Amygdala (tissue), 56 donors: ENCODE measurements around the gene NCKAP5.
A peak's percentile ranks its signal among the peaks of the same experiment; 100 is the strongest.

ENCODE experiments used
- DNase-seq, 56 donors: peaks; one replicate each; lab custom pipeline; 2025; lab: John Stamatoyannopoulos, UW

NCKAP5 gene

DNA sequence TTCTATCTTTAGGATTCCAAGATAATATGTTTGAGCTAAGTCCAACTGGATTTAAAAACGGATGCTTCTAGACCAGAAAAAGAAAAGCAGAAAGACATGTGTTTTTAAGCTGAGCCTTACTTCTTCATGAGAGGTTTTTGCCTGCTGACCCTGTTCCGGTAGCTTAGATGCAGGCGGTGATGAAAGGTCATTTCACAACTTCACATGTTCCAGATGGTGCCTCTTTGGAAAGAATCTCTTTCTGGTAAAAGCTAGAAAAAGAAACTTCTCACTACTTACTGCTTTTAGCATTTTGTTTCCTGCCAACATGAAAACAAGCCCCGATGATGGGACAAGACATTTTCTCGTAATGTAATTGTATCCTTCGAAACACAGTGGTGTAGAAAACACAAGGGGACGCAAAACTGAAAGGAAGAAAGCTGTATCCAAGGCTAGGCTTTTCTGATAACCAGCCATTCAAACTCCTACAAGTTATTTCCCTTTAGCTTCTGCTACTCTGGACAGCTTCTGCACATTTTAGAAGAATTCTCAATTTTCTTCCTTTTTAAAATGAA, 490.9 kb downstream of the NCKAP5 start:
- DNase-seq: peak in 2 of 56 donors; percentile 8 to 20

DNA sequence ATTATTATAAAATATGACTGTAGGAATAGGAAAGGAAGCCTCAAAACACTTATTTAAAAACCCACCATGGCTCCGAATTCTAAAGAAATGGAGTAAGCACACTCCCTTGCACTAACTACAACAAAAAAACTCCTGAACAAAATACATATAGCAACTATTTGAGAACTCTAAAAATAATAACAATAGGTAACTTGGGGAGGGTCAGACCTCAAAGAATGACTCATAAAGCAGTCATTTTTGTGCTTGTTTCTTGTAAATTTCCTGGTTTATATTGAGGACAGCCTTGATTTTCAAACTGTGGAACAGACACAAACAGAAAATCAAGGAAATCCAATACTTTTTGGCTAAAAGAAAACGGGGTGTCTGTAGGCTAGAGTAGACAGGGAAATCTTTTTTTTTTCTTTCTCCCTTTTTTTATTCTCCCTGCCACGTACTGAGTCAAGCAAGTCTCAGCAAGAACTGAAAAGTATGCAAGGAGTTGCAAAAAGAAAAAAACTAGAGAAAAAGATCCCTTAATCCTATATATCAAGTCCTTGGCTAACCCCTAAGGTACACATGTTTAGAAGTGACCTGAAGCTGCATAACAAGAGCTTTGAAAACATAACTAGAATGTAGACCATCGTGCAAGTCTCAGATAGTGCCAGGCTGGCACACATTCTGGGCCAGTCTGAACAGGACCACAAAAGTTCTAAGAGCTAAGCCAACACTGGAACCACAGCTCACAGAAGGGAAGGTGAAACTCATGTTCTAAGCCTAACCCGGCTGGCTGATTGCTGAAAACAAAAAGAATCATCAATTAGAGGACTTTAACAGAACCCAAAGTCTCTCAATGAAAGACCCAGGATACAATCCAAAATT, 495.2 kb downstream of the NCKAP5 start:
- DNase-seq: no peak

DNA sequence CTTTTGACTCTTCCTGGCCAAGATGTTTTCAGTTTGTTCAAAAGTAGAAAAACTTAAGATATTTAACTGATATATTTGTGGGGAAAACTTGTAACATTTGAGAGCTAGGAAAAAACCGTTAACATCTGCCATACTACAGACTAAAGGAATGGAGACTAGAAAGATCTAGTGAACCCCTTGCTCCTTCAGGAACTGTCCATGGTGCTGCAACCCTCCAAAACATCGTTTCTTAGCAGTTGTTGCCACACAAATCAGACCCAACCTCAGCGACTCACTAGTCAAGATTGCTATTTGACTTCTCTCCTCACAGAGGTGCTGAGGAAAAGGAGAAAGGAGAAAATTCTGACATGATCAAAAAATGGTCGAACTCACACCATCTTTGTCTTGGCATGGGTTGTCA, 504.5 kb downstream of the NCKAP5 start:
- DNase-seq: no peak

DNA sequence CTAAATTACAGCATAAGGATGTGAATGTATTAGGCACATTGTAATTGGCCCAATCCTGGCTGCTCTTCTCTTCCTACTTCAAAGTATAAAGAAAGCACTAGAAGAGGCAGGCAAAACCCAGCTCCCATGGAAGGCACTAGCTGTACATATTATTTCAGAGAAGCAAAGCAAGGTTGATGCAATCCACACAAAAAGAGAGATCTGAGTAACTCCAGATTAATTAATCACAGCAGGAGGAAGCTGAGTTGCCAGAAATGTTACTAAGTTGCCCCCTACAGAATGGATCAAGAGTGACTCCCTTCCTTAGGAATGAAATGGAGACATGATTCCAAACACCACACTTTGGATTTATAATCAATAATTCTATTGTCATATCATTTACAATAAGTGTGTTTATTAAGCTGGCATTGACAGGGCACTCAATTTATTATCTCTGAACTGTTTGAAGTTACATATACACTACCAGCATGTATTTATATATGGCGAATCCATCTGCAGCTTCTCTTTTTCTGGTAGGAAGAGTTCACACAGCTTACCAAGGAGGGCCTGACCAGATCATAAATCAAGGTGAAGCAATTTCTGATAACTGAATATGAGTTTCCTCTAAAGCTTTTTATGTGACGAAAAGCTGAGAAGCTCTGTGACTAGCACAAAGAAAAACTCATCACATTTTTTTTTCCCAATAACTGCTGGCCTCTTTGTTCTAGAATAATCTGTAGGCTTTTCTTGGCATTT, 505.2 kb downstream of the NCKAP5 start:
- DNase-seq: no peak

DNA sequence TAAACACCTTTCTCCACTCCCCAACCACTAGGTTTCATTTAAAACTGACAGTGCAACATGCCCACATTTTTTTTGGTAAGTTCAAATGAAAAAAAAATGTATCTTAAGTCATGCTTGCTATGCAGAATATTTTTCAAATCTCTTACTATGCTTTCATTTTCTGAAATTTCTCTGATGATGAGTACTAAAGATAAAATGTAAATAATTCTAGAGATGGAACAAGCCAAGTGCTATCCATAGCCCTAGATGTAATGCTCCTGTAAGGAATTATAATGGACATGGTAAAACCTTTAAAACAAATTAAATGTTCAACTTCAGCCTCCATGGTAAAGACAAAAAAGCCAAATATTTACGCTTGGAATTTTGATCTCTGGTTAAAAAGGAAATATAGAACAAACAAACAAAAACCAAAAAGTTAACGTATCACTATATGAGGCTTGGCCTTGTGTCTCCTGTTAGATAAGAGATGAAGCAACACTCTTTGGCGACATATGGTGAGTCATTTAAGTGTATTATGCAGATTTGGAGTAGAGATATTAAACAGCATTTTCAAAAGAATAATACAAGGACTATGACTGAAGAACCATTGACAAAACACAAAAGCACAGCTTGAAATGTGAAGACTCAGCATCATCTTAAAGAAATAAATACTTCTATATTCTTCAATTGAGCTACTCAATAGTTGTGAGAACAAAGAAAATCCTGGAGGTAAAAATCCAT, 506.2 kb downstream of the NCKAP5 start:
- DNase-seq: no peak

DNA sequence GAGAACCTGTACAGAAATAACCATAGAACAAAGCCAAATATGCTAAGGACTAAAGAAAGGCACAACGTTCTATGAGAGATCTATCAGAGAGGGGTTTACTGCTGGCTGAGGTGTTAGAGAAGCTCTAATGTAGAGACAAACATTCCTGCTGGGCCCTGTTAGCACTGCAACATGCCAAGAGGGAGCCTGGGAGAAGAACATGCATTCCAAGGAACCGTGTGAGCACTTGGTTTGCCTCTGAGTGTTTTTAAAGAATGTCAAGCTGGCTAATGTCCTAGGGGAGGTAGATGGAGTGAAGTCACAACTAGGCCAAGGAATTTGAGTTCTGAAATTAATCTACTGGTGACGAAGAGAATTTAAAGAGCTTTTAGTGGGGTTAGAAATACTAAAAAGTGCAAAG, 514.0 kb downstream of the NCKAP5 start:
- no peak for DNase-seq

DNA sequence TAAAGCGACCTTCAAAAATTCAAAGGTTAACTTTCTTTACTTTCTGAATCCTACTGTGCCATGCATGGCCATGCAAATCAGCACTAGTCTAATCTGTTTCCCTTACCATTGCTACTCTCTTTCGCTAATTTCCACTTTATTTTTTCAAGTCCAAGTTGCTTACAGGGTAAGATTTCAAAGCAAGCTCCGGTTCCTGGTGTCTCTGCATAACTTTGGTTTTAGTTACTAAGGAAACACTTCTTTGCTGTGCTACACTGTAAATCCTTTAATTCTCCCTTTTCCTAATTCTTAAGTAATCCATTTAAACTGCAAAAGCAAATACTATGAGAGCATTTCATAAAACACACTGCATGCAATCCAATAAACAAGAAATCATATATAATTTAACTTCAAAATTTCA, 514.7 kb downstream of the NCKAP5 start:
- DNase-seq: no peak

DNA sequence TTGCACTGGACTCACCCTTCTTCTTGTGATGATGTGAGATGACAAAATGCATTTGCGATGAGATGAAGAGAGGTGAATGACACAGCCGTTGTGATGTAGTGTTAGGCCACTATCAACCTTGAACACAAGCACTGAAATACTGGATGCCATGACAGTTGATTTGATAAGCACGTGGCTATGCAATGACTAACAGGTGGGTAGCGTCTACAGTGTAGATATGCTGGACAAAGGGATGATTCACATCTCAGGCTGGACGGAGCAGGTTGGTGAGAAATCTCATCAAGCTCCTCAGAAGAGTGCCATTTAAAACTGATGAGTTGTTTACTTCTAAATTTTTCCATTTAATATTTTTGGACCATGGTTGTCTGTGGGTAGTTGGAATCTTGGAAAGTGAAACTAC, 522.5 kb downstream of the NCKAP5 start:
- no peak for DNase-seq

DNA sequence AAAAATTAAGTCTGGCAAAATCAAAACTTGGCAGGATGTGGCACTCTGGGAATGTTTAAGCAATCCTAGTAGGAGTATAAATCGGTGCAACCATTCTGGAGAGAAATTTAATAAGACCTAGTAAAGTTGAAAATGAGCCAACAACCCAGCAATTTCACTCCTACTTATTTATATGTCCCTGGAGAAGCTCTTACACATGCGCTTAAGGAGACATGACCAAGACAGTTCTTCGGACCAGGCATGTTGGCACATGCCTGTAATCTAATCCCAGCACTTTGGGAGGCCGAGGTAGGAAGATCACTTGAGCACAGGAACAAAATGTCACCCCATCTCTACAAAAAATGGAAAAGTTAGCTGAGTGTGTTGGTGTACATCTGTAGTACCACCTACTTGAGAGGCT, 523.7 kb downstream of the NCKAP5 start:
- no peak for DNase-seq

DNA sequence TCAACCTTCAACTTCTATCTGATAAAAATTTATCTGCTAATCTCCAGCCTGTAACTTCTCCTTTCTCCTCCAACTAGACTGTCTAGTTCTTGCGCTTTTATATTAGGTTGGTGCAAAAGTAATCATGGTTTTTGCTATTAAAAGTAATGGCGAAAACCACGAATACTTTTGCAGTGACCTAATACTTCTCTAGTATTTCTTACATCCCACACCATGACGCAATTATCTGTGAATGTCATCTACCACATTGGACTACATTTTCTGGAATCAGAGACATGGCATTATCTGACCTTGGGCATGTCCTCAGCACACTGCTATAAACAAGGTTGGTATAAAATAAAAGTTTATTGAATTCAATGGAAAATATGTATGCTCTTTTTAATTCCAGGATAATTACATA, 528.1 kb downstream of the NCKAP5 start:
- DNase-seq: no peak

DNA sequence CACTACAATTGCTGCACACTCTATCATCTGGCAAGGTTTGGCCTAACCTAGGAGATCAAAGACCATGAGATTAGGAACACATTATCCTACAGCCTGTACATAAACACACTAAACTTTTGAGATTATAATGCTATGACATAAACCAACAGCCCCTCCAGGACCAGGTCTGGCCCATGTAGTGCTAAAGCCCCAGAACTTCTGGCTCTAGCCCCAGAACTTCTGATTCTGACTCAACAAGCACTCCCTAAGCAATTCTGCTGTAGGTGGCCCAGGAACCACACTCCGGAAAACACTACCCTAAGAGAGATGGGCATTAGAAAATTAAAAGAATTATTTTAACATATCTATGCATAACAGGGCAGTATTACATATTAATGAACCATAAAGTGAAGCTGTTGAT, 528.7 kb downstream of the NCKAP5 start:
- no peak for DNase-seq

DNA sequence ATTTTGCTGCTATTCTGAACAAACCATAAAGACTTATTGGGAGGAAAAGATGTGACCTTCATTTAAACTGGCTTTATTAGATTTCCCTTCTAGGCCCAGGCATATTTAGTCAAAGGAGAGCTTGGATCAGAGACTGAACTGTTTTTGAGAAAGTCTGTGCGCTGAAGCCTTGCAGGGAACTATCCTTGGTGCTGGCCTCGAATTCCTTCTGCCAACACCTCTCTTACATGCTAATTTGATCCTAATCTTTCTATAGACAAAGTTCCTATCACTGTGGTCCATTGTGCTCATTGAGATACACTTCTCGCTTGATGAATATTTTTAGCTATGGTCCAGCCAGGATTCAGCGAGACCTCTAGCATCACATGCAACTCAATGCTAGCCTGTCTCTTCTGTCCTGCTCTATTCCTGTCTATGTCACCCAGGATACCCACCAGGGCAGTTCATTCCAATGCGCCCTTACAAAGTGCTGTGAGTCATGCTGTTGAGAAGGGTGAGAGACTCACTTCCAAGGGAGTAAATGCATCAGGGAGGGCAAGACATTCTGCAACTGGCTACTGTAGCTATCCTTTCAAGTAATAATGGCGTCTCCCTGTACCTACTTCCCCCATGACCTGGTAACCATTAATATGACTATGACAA, 541.6 kb downstream of the NCKAP5 start:
- no peak for DNase-seq

DNA sequence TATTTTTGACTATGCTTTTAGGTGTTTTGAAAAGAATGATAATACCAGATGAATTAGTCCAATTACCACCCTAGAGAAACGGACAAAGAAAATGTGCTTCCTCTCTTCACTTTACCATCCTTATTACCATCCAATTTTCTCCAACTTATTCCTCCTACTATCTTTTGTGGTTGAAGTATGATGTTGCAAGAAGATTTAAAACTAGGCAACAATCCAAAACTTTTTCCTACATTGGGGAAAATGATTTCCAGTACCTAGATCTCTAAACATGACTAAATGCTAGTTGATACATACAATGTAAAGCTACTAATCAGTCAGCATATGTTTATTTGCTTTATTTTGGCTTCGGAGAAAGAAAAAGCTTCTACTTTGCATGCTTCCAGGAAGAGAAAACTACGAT, 543.3 kb downstream of the NCKAP5 start:
- DNase-seq: no peak

DNA sequence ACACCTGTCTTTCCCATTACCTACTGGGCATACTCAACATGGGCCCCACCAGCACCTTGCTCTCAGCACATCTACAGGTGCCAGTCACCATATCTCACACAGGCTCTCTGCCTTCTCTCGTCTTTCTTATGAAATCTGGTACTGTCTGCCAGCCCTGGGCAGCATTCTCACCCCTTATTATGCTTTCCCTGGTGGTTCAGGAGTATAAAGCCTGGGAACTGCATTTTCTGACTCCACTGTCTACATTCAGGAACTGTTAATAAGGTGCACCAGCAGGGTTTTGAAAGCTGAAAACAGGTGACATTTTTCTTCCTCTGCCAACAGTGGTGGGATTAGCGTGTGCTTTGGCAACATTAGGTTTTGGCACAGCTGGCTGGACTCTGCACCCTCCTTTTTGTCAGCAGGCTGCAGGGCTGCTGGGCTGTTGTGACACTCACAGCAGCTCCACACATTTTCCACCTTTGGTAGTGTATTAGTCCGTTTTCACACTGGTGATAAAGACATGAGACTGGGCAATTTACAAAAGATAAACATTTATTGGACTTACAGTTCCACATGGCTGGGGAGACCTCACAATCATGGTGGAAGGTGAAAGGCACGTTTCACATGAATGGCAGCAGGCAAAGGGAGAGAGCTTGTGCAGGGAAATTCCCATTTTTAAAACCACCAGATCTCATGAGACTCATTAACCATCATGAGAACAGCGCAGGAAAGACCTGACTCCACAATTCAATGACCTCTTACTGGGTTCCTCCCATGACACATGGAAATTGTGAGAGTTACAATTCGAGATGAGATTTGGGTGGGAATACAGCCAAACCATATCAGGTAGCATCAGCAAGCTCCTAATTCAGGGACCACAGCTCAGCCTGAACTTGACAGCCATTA, 555.2 kb downstream of the NCKAP5 start:
- no peak for DNase-seq

DNA sequence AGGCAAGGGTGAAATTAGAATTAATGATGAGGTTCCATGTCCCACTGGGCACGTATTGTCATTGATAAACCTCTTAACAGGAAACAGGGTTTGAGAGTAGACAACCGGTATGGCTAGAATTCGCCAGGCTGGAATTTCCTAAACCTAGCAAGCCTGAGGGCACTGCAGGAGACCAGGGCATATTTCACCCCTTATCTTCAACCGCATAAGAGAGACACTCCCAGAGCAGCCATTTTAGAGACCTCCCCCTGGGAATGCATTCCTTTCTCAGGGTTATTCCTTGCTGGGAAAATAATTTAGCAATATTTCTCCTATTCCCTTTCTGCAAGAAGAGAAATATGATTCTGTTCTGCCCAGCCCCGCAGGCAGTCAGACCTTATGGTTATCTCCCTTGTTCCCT, 563.6 kb downstream of the NCKAP5 start:
- no peak for DNase-seq

DNA sequence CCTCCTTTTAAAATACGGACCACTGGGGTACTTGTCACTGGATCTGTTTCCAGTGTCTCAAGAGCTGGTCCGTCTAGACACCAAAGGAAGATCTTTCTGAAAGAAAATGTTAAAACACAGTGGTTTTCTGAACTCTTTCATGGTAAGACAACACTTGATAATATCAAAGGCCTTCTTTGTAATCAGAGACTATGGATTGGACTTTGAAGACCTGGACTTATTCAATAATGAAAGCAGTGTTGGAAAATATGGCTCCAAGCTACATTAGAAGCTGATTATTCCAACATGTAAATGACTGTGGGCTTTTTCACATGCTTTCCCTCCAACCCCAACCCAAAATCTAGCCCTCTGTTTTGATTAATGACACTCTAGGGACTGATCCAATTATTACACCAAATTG, 568.8 kb downstream of the NCKAP5 start:
- DNase-seq: no peak

DNA sequence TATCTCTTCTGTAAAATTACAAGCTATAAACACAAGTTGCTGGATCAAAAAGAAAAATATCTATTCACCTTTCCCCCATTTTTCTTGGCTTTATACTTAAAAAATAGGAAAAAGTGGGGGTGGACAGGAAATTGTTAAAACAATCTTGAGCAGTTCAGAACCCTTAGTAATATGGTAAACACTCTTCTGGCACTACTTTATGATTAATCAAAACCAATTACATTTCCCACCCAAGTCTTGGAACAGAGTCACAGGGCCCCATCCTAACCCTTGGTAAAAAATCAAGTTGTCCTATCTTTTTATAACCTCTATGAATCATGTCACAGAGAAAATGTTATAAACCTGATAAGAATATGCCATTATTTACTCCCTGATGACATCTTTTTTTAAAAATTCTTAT, 570.0 kb downstream of the NCKAP5 start:
- DNase-seq: no peak

DNA sequence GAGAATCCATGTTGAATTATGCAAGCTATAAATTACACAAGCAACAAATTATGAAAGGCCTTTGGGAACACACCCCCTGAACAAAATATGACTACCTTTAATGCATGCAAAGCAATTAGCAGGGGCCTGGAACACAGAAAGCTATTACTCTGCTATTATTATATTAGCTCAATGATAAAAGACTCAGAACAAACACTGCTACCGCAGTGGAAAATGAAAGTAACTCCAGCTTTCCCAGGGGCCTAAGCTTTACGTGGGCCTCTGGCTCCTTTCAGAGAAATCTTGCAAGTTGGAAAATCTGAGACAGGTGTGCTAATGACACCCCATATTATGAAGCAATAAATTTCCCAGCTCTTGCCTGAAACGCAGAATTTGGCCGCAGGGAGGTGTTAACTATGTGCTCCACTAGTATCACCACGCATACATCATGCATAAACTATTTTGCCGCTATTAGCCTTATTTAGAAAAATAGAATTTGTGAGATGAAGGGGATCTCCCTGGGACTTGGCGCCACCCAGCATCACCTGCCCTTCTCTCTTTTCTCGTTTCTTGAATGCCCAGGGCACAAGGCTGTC, 576.7 kb downstream of the NCKAP5 start:
- no peak for DNase-seq

DNA sequence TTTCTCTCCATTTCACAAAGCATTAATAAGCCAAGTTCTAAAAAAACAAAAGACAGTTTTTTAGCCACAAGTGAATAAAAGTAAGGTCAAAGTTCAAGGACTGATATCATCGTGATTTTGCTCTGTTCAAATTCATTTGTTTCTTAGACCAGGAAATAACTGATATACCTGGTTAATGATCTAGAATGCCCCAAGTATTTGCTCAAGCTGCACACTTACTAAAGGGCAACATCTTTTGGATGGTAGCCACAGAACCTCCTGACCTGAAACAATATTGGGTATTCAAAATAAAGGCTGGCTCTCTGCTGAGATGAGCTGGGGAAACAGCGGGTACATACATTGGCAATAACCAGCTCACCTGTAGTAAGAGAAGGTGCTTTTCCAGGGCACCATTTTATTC, 583.5 kb downstream of the NCKAP5 start:
- no peak for DNase-seq
